ENCODE results near the gene GZMB. TPM values are rescaled to one million over a fixed set of nuclear protein-coding genes. Genes with fewer than 3 reads are reported as not detected.

Gene GZMB
- total and polyA plus RNA-seq, 2 donors (not counting 3 experiments of a cell fraction or from before 2014, with no cell fraction given), result not detected

DNA sequence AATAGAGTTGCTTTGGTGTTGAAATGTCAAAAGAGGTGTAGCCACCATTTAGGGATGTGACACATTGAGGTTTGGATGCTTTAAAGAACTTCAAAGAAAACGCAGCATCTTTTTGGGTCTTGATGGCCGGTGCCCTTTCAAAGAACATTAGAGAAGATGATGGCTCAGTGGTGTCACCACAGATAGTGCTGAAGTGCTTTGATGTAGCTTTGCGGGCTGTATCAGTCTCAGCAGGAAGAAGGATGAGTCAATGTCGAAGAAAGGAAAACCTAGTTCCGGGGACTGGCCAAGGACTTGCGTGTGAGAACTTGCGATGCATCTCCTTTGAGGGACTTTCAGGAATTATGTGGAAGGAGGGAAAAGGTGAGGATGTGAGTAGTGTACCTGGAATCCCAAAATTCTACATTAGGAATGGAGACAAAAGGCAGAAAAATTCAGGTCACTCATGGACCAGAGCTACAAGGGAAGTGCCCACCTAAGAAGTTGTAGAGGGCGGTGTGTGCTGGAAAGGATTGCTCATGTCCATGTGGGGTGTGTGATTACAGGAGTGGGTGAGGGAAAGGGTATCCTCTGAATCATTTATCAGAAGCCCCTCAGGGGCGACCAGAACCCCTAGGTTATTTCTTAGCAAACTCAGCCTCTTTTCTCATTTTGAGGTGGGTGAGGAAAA, 39.7 kb upstream of the GZMB start:
- H4K20me1 ChIP-seq (replicated peaks; ENCODE audit: control insufficient read depth, extremely low read depth, insufficient read depth, low read length), result no peaks in the 10 kb centered on the region
- TF ChIP-seq GATA2 (IDR thresholded peaks at IDR 0.05; ENCODE audit: insufficient read depth, insufficient read length, low read depth, low read length) (no peak), MYC (IDR thresholded peaks at IDR 0.05; ENCODE audit: low read depth, low read length) (no peak), EZH2 (IDR thresholded peaks at IDR 0.05; ENCODE audit: borderline replicate concordance, low read depth, low read length, severe bottlenecking) (no peak), POLR2A (IDR thresholded peaks at IDR 0.05; ENCODE audit: low read depth, low read length) (no peak), JUN (IDR thresholded peaks at IDR 0.05; ENCODE audit: borderline replicate concordance, insufficient read depth, insufficient read length, low read depth) (no peak), FOS (IDR thresholded peaks at IDR 0.05; ENCODE audit: borderline replicate concordance, insufficient read depth, low read length) (no peak), POLR2AphosphoS5 (IDR thresholded peaks at IDR 0.05; ENCODE audit: insufficient read depth, low read depth, low read length) (no peak)
- TF ChIP-seq, protein P1, sequence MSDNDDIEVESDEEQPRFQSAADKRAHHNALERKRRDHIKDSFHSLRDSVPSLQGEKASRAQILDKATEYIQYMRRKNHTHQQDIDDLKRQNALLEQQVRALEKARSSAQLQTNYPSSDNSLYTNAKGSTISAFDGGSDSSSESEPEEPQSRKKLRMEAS (IDR thresholded peaks at IDR 0.05; ENCODE audit: insufficient read depth, insufficient read length), result no peak
- TF ChIP-seq, protein P2, sequence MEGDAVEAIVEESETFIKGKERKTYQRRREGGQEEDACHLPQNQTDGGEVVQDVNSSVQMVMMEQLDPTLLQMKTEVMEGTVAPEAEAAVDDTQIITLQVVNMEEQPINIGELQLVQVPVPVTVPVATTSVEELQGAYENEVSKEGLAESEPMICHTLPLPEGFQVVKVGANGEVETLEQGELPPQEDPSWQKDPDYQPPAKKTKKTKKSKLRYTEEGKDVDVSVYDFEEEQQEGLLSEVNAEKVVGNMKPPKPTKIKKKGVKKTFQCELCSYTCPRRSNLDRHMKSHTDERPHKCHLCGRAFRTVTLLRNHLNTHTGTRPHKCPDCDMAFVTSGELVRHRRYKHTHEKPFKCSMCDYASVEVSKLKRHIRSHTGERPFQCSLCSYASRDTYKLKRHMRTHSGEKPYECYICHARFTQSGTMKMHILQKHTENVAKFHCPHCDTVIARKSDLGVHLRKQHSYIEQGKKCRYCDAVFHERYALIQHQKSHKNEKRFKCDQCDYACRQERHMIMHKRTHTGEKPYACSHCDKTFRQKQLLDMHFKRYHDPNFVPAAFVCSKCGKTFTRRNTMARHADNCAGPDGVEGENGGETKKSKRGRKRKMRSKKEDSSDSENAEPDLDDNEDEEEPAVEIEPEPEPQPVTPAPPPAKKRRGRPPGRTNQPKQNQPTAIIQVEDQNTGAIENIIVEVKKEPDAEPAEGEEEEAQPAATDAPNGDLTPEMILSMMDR (IDR thresholded peaks at IDR 0.05; ENCODE audit: extremely low read depth in 1 of 2, insufficient read depth in 1 of 2, low read depth in 1 of 2, low read length in 2 of 2), result no peak
- no peaks in the 10 kb centered on the region for H3K4me1 ChIP-seq (ENCODE audit: control insufficient read depth, extremely low read depth, insufficient read depth, low read length)
- no peaks in the 10 kb centered on the region for H3K9me1 ChIP-seq (replicated peaks; ENCODE audit: control insufficient read depth, extremely low read depth, insufficient read depth, low read length)
- ChIA-PET CTCF (interaction anchor here (1.2 kb wide), 1 partner anchor 10 kb away, joined by 4 read pairs; no protein-coding TSS in a partner anchor), POLR2A (no interaction called here)
- no peak for FAIRE-seq
- intact Hi-C loops (cut with micrococcal nuclease) (no loop called here), dilution Hi-C loops (cut with MboI; ENCODE audit: extremely low pct_ligation_motif_present, low sequenced_read_pairs) (no loop called here)
- H3K4me3 ChIP-seq (replicated peaks in 1 of 3; ENCODE audit: insufficient read depth in 1 of 3, low read depth in 1 of 3, low read length in 3 of 3), result no peak overlapping the region
- no peaks in the 10 kb centered on the region for H3K36me3 ChIP-seq (ENCODE audit: control insufficient read depth in 2 of 2, extremely low read depth in 1 of 2, insufficient read depth in 2 of 2, low read length in 2 of 2)
- no peak for DNase-seq (ENCODE audit: low read depth, low spot score)
- no peak overlapping the region for H3K9ac ChIP-seq (replicated peaks; ENCODE audit: extremely low read depth, insufficient read depth, low read length)
- no peak overlapping the region for H3K4me2 ChIP-seq (ENCODE audit: insufficient read depth, low read length)
- H3K79me2 ChIP-seq (ENCODE audit: control insufficient read depth, insufficient read depth, low read length), result no peaks in the 10 kb centered on the region
- H3K9me3 ChIP-seq (replicated peaks; ENCODE audit: control insufficient read depth, insufficient read depth, low read length), result no peaks in the 10 kb centered on the region
- H3K27me3 ChIP-seq (ENCODE audit: control insufficient read depth in 2 of 2, insufficient read depth in 2 of 2, low read length in 2 of 2), result peaks cover 3 to 6% of the 10 kb centered on the region in 2 experiments
- H2AFZ ChIP-seq (ENCODE audit: low read depth, low read length), result no peak overlapping the region
- no peak overlapping the region for H3K27ac ChIP-seq (ENCODE audit: insufficient read depth, low read depth, low read length)
- BruUV-seq (replicated peaks), result no TSS peak
